HEK293 (cell line): ENCODE data around the gene USP37.

ENCODE experiments used
- CTCF ChIA-PET: fragments of 350-600 bp; formaldehyde crosslinking; extraction: SDS; loops from one replicate; lab custom pipeline; 2021; ENCODE audit warnings: antibody characterized with exemption; lab: Yijun Ruan, JAX
- POLR2A ChIA-PET: fragments of 300-600 bp; formaldehyde crosslinking; extraction: SDS; loops from one replicate; lab custom pipeline; 2020; ENCODE audit warnings: antibody characterized with exemption, inconsistent platforms; lab: Yijun Ruan, JAX
- H3K27ac ChIP-seq: fragments of 200-500 bp; sonication (Bioruptor generic); 2 replicates; pipeline ENCODE4 v1.5.1; 2014; ENCODE audit warnings: low read depth, low read length, control low read depth, inconsistent platforms; ENCODE audit errors: extremely low read depth
- H3K36me3 ChIP-seq, 2 experiments: fragments of 200-500 bp in 1 of 2; sonication (Bioruptor generic) in 1 of 2; 1 replicate in 1 of 2; 2 replicates in 1 of 2; pipeline ENCODE4 v1.5.1; 2014 to 2017; ENCODE audit warnings: inconsistent platforms in 2 of 2, low read length in 2 of 2; ENCODE audit not compliant: control insufficient read depth in 2 of 2, insufficient read depth in 1 of 2
- H3K4me1 ChIP-seq: fragments of 200-500 bp; sonication (Bioruptor generic); 2 replicates; pipeline ENCODE4 v1.5.1; 2014; ENCODE audit warnings: mild to moderate bottlenecking, low read length, inconsistent platforms; ENCODE audit not compliant: control insufficient read depth, insufficient read depth
- H3K4me3 ChIP-seq: 2 replicates; pipeline ENCODE4 v1.5.1; 2011; ENCODE audit warnings: low read depth, mild to moderate bottlenecking, control low read depth, low read length, moderate library complexity
- H3K9me3 ChIP-seq: fragments of 200-500 bp; sonication (Bioruptor generic); 2 replicates; pipeline ENCODE4 v1.5.1; 2014; ENCODE audit warnings: low read depth, low read length, inconsistent platforms; ENCODE audit not compliant: control insufficient read depth, insufficient read depth
- IKZF3 ChIP-seq: fragments of 450-650 bp; IDR thresholded peaks from 2 replicates; pipeline ENCODE4 v1.5.0; 2018; ENCODE audit warnings: missing biosample characterization, mild to moderate bottlenecking, missing genetic modification characterization, moderate library complexity
- OSR2 ChIP-seq: fragments of 450-650 bp; formaldehyde crosslinking; IDR thresholded peaks from 2 replicates; pipeline ENCODE4 v1.5.1; 2016; ENCODE audit warnings: missing biosample characterization, missing genetic modification characterization
- PRDM10 ChIP-seq: fragments of 450-650 bp; formaldehyde crosslinking; IDR thresholded peaks from 2 replicates; pipeline ENCODE4 v1.5.1; 2016; ENCODE audit warnings: missing biosample characterization, missing genetic modification characterization
- SCRT2 ChIP-seq: fragments of 450-650 bp; formaldehyde crosslinking; IDR thresholded peaks from 2 replicates; pipeline ENCODE4 v1.5.1; 2016; ENCODE audit warnings: missing biosample characterization, missing genetic modification characterization
- YY2 ChIP-seq: fragments of 450-650 bp; formaldehyde crosslinking; IDR thresholded peaks from 2 replicates; pipeline ENCODE4 v1.5.1; 2016; ENCODE audit warnings: missing biosample characterization, missing genetic modification characterization
- ZNF16 ChIP-seq: fragments of 450-650 bp; formaldehyde crosslinking; IDR thresholded peaks from 2 replicates; pipeline ENCODE4 v1.5.1; 2016; ENCODE audit warnings: low read depth, missing biosample characterization, missing genetic modification characterization
- ZNF211 ChIP-seq: fragments of 450-650 bp; formaldehyde crosslinking; IDR thresholded peaks from 2 replicates; pipeline ENCODE4 v1.5.1; 2016; ENCODE audit warnings: low read depth, missing biosample characterization, missing genetic modification characterization
- ZNF24 ChIP-seq: fragments of 450-650 bp; formaldehyde crosslinking; IDR thresholded peaks from 2 replicates; pipeline ENCODE4 v1.5.1; 2016; ENCODE audit warnings: missing biosample characterization, missing genetic modification characterization
- ZNF280D ChIP-seq: fragments of 450-650 bp; formaldehyde crosslinking; IDR thresholded peaks from 2 replicates; pipeline ENCODE4 v1.5.1; 2016; ENCODE audit warnings: missing biosample characterization, missing genetic modification characterization
- ZNF521 ChIP-seq: fragments of 450-650 bp; formaldehyde crosslinking; IDR thresholded peaks from 2 replicates; pipeline ENCODE4 v1.5.1; 2017; ENCODE audit warnings: missing biosample characterization, mild to moderate bottlenecking, missing genetic modification characterization
- ZNF560 ChIP-seq: fragments of 450-650 bp; formaldehyde crosslinking; IDR thresholded peaks from 2 replicates; pipeline ENCODE4 v1.5.1; 2017; ENCODE audit warnings: missing biosample characterization, missing genetic modification characterization, borderline replicate concordance
- TF ChIP-seq, protein P1 (sequence below): fragments of 450-650 bp; formaldehyde crosslinking; IDR thresholded peaks from 2 replicates; pipeline ENCODE4 v1.5.1; 2016; ENCODE audit warnings: missing biosample characterization, missing genetic modification characterization
- TF ChIP-seq, protein P2 (sequence below): fragments of 450-650 bp; IDR thresholded peaks from 2 replicates; pipeline ENCODE4 v1.5.1; 2018; ENCODE audit warnings: missing biosample characterization, mild to moderate bottlenecking, missing genetic modification characterization

The USP37 gene

DNA sequence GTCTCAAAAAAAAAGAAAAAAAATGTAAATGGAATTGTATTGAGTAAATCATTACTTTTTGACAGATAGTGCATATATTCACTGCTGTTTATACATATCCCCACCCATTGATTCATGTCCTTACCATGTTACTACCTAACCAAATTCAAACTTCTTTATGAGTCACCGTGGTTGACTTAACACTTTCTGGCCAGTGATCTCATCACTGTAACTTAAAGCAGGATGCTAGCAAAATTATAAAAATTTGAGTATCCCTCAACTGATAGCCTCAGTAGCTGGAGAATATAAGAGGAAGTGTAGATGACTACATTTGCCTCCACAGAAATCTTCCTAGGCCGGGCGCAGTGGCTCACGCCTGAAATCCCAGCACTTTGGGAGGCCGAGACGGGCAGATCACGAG, 13.9 kb upstream of the USP37 start (continued):
- no peak for TF ChIP-seq ZNF211
- TF ChIP-seq ZNF521, result no peak

DNA sequence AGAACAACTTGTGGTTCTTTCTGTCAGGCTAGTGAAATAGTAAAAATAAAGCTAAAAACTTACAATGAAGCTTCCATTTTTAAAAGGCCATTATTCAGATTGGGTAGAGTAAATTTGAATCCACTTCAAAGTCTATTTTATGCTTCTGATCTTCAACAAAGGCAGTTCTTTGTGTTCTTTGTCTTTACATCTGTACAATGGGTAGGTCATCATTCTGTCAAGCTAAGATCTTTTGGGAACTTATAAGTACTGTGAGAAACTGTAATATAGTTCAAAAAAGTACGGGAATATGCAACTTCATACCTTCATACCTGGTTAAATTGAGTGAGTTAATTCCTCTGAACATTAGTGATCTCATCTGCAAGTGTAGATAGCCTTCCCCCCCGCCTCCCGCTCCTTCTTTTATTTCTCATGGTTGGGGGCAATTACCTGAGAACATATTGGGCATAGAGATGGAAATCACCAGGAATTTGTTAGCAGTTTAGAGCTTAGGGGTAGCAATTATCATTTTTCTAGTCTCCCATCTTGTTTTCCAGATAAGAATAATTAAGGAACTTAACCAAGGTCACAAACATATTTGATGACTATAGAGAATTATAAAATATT, 10.2 kb upstream of the USP37 start:
- Histone ChIP-seq H3K9me3 (no peaks in the 10 kb centered on the region), H3K36me3 (peaks cover 40 to 59% of the 10 kb centered on the region in 2 experiments), H3K4me1 (peaks cover 9% of the 10 kb centered on the region; the same call in 1 of the 2 replicates), H3K27ac (no peak overlapping the region), H3K4me3 (no peak overlapping the region)
- ChIA-PET POLR2A (interaction anchor here (0.5 kb wide), 1 partner anchor 81 kb away, joined by 5 read pairs; the partner anchor contains the start of genes BCS1L and ZNF142), CTCF (interaction anchor here (0.6 to 1.4 kb wide), 3 partner anchors 21 to 298 kb away, joined by 3 to 4 read pairs (median 3); no protein-coding TSS in a partner anchor)
- TF ChIP-seq OSR2 (no peak), ZNF280D (tag by site-specific recombination) (no peak), ZNF16 (tag by site-specific recombination) (no peak), ZNF24 (tag by site-specific recombination) (no peak), YY2 (tag by site-specific recombination) (no peak), IKZF3 (tag by site-specific recombination) (no peak)
- TF ChIP-seq, protein P1, sequence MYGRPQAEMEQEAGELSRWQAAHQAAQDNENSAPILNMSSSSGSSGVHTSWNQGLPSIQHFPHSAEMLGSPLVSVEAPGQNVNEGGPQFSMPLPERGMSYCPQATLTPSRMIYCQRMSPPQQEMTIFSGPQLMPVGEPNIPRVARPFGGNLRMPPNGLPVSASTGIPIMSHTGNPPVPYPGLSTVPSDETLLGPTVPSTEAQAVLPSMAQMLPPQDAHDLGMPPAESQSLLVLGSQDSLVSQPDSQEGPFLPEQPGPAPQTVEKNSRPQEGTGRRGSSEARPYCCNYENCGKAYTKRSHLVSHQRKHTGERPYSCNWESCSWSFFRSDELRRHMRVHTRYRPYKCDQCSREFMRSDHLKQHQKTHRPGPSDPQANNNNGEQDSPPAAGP (tag by site-specific recombination), result no peak

GRCh38 chr2:218577482-218578220, 9.5 kb upstream of the USP37 start:
- Histone ChIP-seq H3K4me3 (no peak overlapping the region), H3K27ac (no peak overlapping the region), H3K4me1 (peaks cover 9% of the 10 kb centered on the region; the same call in 1 of the 2 replicates), H3K36me3 (peaks cover 40 to 59% of the 10 kb centered on the region in 2 experiments), H3K9me3 (no peaks in the 10 kb centered on the region)
- ChIA-PET POLR2A (interaction anchor here (0.6 to 0.7 kb wide), 2 partner anchors 10 to 11 kb away, joined by 3 to 4 read pairs; no protein-coding TSS in a partner anchor), CTCF (interaction anchor here (0.6 to 1.4 kb wide), 5 partner anchors 24 to 299 kb away, joined by 3 to 4 read pairs (median 3); no protein-coding TSS in a partner anchor)
- TF ChIP-seq SCRT2 (tag by site-specific recombination) (no peak), ZNF560 (tag by site-specific recombination) (no peak), PRDM10 (tag by site-specific recombination) (peak; percentile 31; the same call in 1 of the 2 replicates)
- TF ChIP-seq, protein P2, sequence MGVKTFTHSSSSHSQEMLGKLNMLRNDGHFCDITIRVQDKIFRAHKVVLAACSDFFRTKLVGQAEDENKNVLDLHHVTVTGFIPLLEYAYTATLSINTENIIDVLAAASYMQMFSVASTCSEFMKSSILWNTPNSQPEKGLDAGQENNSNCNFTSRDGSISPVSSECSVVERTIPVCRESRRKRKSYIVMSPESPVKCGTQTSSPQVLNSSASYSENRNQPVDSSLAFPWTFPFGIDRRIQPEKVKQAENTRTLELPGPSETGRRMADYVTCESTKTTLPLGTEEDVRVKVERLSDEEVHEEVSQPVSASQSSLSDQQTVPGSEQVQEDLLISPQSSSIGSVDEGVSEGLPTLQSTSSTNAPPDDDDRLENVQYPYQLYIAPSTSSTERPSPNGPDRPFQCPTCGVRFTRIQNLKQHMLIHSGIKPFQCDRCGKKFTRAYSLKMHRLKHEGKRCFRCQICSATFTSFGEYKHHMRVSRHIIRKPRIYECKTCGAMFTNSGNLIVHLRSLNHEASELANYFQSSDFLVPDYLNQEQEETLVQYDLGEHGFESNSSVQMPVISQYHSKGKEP, result no peak
